HepG2 (cell line): ENCODE results near the gene ARIH2. TPM values are rescaled to one million over a fixed set of nuclear protein-coding genes. Genes with fewer than 3 reads are reported as not detected.

Experiments
- CREB3 ChIP-seq: sonication (generic); formaldehyde crosslinking; IDR thresholded peaks from 2 replicates; pipeline ENCODE4 v1.5.0; 2020; ENCODE audit warnings: missing genetic modification reagents
- GATAD1 ChIP-seq: IDR thresholded peaks from 2 replicates; pipeline ENCODE4 v1.6.1; 2016; ENCODE audit warnings: missing genetic modification reagents, missing compliant biosample characterization
- HNF4A ChIP-seq: sonication (generic); formaldehyde crosslinking; IDR thresholded peaks from 2 replicates; pipeline ENCODE4 v1.4.0; 2020; ENCODE audit warnings: missing genetic modification reagents
- IRF9 ChIP-seq: sonication (generic); formaldehyde crosslinking; IDR thresholded peaks from 2 replicates; pipeline ENCODE4 v1.8.0; 2022; ENCODE audit warnings: missing genetic modification reagents, mild to moderate bottlenecking, borderline replicate concordance
- KDM5A ChIP-seq: fragments of 200-600 bp; sonication (generic); IDR thresholded peaks from 2 replicates; pipeline ENCODE4 v1.7.0; 2018; ENCODE audit warnings: antibody characterized with exemption, mild to moderate bottlenecking, low read length, borderline replicate concordance
- MAX ChIP-seq: IDR thresholded peaks from 2 replicates; pipeline ENCODE4 v1.6.1; 2012; ENCODE audit warnings: inconsistent platforms
- MEF2D ChIP-seq: sonication (generic); formaldehyde crosslinking; IDR thresholded peaks from 2 replicates; pipeline ENCODE4 v1.5.1; 2020; ENCODE audit warnings: mild to moderate bottlenecking, missing genetic modification reagents
- MEIS2 ChIP-seq: sonication (generic); formaldehyde crosslinking; IDR thresholded peaks from 2 replicates; pipeline ENCODE4 v1.9.0; 2021; ENCODE audit warnings: mild to moderate bottlenecking, missing genetic modification reagents
- MXD1 ChIP-seq: sonication (generic); formaldehyde crosslinking; IDR thresholded peaks from 2 replicates; pipeline ENCODE4 v1.4.0; 2020; ENCODE audit warnings: mild to moderate bottlenecking, missing genetic modification reagents
- RARA ChIP-seq: IDR thresholded peaks from 2 replicates; pipeline ENCODE4 v1.6.1; 2016; ENCODE audit warnings: missing genetic modification reagents, missing compliant biosample characterization
- RXRB ChIP-seq: IDR thresholded peaks from 2 replicates; pipeline ENCODE4 v1.6.1; 2016; ENCODE audit warnings: borderline replicate concordance, missing genetic modification reagents, missing compliant biosample characterization
- SP1 ChIP-seq, 2 experiments: fragments of 450-650 bp in 1 of 2; sonication (generic) in 1 of 2; formaldehyde crosslinking in 1 of 2; IDR thresholded peaks; 2 replicates each; pipeline versions ENCODE4 v1.4.0 to v1.6.1; 2016 to 2020; ENCODE audit warnings: missing genetic modification reagents in 1 of 2
- SRY ChIP-seq: sonication (generic); formaldehyde crosslinking; IDR thresholded peaks from 2 replicates; pipeline ENCODE4 v1.8.0; 2022; ENCODE audit warnings: mild to moderate bottlenecking, missing genetic modification reagents
- SUZ12 ChIP-seq: fragments of 150-350 bp; IDR thresholded peaks from 2 replicates; pipeline ENCODE4 v1.6.1; 2014; ENCODE audit warnings: low read depth, low read length
- TGIF2 ChIP-seq: IDR thresholded peaks from 2 replicates; pipeline ENCODE4 v1.6.1; 2016; ENCODE audit warnings: control low read depth, missing compliant biosample characterization
- ZNF446 ChIP-seq: sonication (generic); formaldehyde crosslinking; IDR thresholded peaks from 2 replicates; pipeline ENCODE4 v1.5.0; 2020; ENCODE audit warnings: mild to moderate bottlenecking, missing genetic modification reagents
- ZNF564 ChIP-seq: sonication (generic); formaldehyde crosslinking; IDR thresholded peaks from 2 replicates; pipeline ENCODE4 v1.8.1; 2023; ENCODE audit warnings: mild to moderate bottlenecking, missing genetic modification reagents
- ZNF597 ChIP-seq: sonication (generic); formaldehyde crosslinking; IDR thresholded peaks from 2 replicates; pipeline ENCODE4 v1.5.0; 2020; ENCODE audit warnings: missing genetic modification reagents
- ZNF770 ChIP-seq: sonication (generic); formaldehyde crosslinking; IDR thresholded peaks from 2 replicates; pipeline ENCODE4 v1.5.0; 2020; ENCODE audit warnings: mild to moderate bottlenecking, missing genetic modification reagents
- ZXDC ChIP-seq: sonication (generic); formaldehyde crosslinking; IDR thresholded peaks from 2 replicates; pipeline ENCODE4 v1.5.0; 2020; ENCODE audit warnings: mild to moderate bottlenecking, missing genetic modification reagents
- polyA plus RNA-seq, 8 experiments: library from polyadenylated mRNA; depleted of rRNA in 3 of 8; stranded (reverse) in 7 of 8; unstranded in 1 of 8; fragments of >200 nt; fragmentation: Illumina TruSeq in 4 of 8; extraction: Trizol in 4 of 8; gene quantifications; 2 replicates each; pipeline versions ENCODE4 v1.2.1 to v1.2.3, GENCODE V29; 2011 to 2016; ENCODE audit warnings: low read depth in 4 of 8, missing spikeins in 1 of 8, mixed read lengths in 1 of 8; ENCODE audit not compliant: insufficient read depth in 1 of 8
- total RNA-seq, 5 experiments: library from RNA; depleted of rRNA; stranded (reverse); fragments of >200 nt; fragmentation: Illumina TruSeq; extraction: Trizol; gene quantifications; 2 replicates each; pipeline ENCODE4 v1.2.3, GENCODE V29; 2016; ENCODE audit warnings: low read depth in 1 of 5

Gene ARIH2
- total and polyA plus RNA-seq, 2 of the 13 experiments (the other 11 are each of a cell fraction or from before 2014, with no cell fraction given), result 64.8 to 83.3 TPM

- TF ChIP-seq KDM5A (no peak; the same call in 1 of the 2 replicates), SP1 (IDR thresholded peaks at IDR 0.05) (no peak), SP1 (CRISPR knock-in tag; IDR thresholded peaks at IDR 0.05) (peak; percentile 39; the same call in 1 of the 2 replicates), ZNF770 (peak; percentile 20; the same call in 1 of the 2 replicates), SUZ12 (no peak), SRY (no peak), ZNF597 (CRISPR knock-in tag) (no peak), GATAD1 (CRISPR knock-in tag) (peak; percentile 42; the same call in 1 of the 2 replicates), RARA (CRISPR knock-in tag) (no peak), MEF2D (CRISPR knock-in tag) (no peak), MXD1 (CRISPR knock-in tag) (no peak), RXRB (CRISPR knock-in tag) (no peak), IRF9 (CRISPR knock-in tag) (no peak), TGIF2 (CRISPR knock-in tag) (peak; percentile 41; the same call in 1 of the 2 replicates), HNF4A (CRISPR knock-in tag) (no peak), ZNF446 (peak; percentile 42; the same call in 1 of the 2 replicates), ZNF564 (no peak), CREB3 (CRISPR knock-in tag) (no peak), MEIS2 (CRISPR knock-in tag) (no peak), MAX (peak; percentile 57; the same call in 1 of the 2 replicates), ZXDC (CRISPR knock-in tag) (no peak)
These were observed 835 bp downstream of the ARIH2 start (continued) for GRCh38 chr3:48919215-48920138.
